HG03280 (cell line): Measurements from ENCODE around the gene SUOX.
"Not testable (repeated sequence)": the region's sequence is repeated elsewhere in the genome, so short reads cannot be mapped to it uniquely, and the experiment has no call there.

ENCODE experiments used
- ATAC-seq: cut with Tn5 transposase; IDR thresholded peaks from one replicate; pipeline ENCODE4 v1.9.1; 2021; ENCODE audit warnings: mild to moderate bottlenecking, moderate library complexity; ENCODE audit not compliant: unreplicated experiment

SUOX gene

DNA sequence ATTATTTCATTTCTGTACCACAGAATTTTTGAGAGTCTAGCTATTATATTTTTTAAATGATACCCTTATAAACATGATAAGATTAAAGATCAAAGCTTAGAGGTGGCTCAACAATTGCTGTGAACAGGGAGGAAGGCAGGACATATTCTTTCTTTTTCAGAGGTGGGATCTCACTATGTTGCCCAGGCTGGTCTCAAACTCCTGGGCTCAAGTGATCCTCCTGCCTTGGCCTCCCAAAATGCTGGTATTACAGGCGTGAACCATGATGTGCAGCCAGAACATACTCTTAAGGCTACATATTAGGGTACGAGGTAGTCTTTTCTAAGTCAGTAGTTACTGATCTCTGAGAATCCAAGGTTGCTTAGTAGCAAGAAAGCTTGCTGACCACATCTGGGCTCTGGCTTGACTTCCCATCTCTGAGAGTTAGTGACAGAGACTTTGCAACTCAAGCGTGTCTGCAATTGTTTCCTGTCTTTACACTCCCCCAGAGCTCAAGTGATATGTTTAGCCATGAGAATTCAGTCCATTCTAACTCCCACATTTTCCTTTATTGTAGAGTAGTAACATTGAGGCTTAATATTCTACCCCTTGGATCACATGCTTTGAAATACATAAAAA lies 14.6 kb upstream of the SUOX start:
- peak; percentile 59 for ATAC-seq

DNA sequence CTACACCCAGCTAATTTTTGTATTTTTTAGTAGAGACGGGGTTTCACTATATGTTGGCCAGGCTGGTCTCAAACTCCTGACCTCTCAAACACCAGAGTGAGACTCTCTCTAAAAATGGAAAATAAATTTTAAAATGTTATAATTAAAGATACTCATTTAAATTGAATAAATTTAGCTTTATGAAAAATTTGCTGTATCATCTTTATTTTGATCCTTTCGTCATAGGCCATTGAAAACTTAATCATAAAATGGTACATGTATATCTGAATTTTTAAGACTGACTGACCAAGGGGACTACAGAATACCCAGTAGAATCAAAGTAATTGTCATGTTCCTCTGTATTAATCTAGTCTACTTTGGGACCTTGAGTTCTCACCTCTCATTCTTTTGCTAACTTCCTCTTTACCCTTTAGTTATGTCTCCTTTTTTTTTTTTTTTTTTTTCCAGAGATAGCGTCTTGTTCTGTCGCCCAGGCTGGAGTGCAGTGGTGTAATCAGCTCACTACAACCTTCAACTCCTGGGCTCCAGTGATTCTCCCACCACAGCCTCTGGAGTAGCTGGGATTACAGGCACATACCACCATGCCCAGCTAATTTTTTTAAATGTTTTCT lies 13.7 kb upstream of the SUOX start:
- no peak for ATAC-seq

DNA sequence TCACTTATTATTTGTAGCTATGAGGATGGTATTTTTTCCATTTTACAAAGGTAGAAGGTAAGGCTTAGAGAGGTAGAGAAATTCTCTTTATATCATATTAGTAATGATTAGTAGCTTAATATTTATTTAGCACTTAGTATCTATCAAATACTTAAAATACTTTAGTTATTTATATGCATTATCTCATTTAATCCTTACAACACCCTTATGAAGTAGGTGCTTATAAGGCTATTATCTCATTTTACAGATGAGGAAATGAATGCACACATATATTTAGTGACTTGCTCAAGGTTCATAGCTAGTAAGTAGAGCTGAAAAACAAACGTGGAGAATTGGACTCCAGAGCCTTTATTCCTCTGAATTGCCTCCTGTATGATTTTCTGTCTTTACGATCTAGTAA lies 12.2 kb upstream of the SUOX start:
- no peak for ATAC-seq

DNA sequence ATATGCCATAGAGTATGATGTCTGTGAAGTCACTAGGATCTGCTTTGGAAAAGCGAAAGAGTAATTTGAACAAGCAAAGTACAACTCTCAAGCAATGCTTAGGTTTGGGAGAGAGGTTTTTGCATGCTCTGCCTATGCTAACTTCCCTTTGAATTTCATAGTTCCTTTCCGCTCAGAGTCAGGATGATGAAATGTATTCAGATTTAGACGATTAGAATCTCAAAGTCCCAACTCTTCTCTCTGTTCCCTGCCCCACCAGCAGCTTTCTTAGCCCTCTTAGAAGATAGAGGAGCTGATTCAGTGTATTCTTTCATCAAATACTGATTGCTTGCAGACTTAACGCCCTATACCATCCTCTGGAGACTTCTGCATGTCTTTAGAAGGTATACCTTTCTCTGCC lies 11.7 kb upstream of the SUOX start:
- ATAC-seq = no peak

DNA sequence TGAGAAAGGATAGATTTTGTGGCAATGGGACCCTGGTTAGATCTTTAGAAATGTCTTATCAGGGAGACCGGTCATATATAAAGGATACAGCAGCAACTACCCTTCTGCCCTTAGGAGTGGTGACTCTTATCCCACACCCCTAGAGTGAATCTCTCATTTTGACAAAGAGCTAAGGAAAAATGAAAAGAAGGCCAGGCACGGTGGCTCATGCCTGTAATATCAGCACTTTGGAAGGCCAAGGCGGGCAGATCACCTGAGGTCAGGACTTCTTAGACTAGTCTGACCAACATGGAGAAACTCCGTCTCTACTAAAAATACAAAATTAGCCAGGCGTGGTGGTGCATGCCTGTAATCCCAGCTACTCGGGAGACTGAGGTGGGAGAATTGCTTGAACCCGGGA lies 11.1 kb upstream of the SUOX start:
- ATAC-seq = not testable (repeated sequence)

DNA sequence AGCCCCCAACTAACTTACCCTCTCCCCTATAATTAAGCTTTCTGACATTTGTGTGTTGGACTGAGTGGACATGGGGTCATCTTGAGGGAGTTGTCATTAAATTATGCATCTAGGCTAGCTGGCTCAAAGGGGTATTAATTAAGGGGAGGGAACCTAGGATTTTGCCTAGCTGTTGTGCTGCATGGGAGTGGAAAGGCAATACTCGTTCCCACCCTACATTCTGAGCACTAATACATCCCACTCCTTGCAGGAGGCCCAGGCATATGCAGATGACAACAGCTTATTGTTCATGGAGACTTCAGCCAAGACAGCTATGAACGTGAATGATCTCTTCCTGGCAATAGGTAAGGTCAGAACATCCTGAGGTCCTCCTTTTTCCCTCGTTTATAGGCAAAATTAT lies 6.0 kb upstream of the SUOX start:
- no peak for ATAC-seq

DNA sequence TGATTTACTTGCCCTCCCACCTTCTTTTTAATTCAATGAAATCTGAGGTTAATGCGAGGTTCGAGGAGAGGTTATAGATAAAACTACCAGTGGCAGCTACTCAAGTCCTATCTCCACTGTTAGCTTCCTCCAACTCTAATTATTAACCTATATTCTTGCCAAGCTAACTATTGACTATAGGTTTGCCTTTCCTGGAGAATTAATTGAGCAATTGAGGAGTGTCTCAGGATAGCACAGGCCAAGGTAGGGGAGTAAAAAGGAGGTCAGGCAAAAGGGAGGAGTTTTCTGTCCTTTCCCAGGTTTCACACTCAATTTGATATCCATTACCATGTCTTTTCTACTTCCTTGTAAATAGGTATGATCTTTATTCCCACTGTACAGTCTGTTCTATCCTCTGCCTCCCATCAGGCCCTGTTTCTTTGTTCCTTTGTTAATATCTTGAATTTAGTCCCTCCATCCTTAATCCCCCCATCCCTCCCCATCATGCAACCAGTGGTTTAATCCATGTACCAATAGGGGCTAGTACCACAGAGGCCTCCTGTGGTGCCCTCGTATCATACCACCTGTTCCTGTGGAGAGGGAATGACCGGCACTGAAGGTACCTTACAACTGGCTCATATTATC lies 3.7 kb upstream of the SUOX start:
- no peak for ATAC-seq

DNA sequence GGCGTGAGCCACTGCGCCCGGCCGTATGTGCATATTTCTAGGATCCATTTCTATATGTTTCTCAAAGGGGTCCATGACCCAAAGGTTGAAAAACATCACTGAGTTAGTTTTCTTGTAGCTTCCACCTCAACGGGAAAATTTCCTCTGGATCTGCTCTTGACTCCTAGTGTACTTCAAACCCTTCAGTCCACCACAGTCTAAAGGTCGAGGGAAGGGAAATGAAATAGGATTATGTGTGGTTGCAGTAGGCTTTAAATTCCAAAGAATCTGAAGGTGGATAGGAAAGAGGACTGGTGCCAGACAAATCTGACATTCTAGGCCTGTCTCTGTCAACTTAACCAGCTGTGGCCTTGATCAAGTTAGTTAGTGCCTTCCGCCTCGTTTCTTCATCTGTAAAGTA lies 1.7 kb upstream of the SUOX start:
- ATAC-seq = no peak

DNA sequence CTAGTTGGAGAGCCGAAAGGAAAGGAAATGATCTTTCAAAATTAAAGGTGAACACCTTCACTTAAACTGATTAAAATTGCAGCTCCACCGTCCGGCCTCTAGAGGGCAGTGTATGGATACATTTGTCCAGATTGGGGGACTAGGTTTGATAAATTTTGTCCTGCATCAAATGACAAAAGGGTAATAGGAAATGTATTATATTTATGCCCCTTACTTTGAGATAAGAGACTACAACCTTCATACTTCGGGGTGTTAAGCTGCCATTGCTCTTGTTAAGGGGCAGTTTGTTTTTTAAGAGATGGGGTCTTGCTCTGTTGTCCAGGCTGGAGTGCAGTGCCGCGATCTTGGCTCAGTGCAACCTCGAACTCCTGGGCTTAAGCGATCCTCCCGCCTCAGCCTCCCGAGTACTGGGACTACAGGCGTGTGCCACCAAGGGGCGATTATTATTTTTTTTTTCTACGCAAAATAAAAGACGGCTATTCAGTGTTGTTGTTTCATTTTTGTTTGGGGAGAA lies 818 bp upstream of the SUOX start:
- no peak for ATAC-seq

DNA sequence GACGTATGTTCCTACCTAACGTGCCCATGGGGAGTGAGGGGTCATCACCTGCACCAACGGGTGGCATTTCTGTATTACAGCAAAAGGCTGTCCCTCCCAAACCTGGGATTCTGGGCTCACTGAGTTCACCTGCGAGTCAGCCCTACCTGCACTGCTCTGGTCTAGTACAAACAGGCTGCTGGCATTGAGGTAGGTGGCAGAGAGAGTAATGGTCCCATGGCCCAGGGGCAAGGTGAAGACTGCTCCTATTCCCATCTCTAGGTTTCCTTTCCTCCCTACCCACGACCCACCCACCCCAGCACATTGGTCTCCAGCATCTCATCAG lies 421 bp downstream of the SUOX start:
- no peak for ATAC-seq

DNA sequence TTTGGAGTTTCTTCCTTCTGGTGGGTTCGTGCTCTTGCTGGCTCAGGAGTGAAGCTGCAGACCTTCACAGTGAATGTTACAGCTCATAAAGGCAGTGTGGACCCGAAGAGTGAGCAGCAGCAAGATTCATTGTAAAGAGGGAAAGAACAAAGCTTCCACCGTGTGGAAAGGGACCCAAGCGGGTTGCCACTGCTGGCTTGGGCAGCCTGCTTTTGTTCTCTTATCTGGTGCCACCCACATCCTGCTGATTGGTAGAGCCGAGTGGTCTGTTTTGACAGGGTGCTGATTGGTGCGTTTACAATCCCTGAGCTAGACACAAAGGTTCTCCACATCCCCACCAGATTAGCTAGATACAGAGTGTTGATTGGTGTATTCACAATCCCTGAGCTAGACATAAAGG lies 2.4 kb downstream of the SUOX start:
- ATAC-seq = not testable (repeated sequence)

DNA sequence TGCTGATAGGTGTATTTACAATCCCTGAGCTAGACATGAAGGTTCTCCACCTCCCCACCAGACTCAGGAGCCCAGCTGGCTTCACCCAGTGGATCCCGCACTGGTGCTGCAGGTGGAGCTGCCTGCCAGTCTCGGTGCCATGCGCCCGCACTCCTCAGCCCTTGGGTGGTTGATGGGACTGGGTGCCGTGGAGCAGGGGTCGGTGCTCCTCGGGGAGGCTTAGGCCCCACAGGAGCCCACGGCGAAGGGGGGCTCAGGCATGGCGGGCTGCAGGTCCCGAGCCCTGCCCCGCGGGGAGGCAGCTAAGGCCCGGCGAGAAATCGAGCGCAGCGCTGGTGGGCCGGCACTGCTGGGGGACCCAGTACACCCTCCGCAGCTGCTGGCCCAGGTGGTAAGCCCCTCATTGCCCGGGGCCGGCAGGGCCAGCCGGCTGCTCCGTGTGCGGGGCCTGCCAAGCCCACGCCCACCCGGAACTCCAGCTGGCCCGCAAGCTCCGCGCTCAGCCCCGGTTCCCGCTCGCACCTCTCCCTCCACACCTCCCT lies 3.0 kb downstream of the SUOX start:
- ATAC-seq = not testable (repeated sequence)

DNA sequence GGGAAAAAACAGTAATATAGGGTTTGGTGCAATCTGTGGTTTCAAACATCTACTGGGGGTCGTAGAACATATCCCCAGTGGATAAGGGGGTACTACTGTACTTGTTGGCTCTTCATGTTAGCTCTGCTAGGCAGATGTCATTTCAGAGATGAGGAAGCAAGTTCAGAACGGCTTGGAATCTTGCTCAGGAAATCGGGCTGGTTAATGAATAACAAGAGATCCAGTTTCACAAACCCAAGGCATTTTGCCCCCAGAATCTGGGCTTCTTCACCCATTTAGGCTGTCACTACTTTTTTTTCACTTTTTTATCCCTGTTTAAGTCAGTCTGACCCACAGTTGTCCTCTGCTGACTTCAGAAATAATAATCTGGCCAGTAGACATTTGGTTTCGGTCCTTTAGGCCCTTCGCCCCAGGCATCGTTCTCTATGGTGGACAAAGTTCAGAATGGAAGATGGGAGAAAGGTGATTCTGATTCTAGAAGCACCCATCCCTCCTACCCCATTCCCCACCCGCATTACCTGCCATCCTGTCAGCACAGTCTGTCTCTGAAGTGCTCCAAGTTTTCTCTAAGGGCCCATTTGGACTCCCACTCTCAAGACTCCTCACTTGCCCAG lies 4.5 kb downstream of the SUOX start:
- no peak for ATAC-seq

DNA sequence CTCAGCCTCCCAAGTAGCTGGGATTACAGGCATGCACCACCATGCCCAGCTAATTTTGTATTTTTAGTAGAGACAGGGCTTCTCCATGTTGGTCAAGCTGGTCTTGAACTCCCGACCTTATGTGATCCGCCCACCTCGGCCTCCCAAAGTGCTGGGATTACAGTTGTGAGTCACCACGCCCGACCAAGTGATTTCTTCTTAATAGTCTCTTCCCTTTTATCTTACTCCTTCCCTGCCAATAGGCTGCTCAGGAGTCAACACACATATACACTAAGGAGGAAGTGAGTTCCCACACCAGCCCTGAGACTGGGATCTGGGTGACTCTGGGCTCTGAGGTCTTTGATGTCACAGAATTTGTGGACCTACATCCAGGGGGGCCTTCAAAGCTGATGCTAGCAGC lies 6.3 kb downstream of the SUOX start:
- not testable (repeated sequence) for ATAC-seq

DNA sequence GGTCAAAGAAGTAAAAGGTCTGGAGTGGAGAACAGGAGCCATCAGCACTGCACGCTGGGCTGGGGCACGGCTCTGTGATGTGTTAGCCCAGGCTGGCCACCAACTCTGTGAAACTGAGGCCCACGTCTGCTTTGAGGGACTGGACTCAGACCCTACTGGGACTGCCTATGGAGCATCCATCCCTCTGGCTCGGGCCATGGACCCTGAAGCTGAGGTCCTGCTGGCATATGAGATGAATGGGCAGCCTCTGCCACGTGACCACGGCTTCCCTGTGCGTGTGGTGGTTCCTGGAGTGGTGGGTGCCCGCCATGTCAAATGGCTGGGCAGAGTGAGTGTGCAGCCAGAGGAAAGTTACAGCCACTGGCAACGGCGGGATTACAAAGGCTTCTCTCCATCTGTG lies 7.1 kb downstream of the SUOX start:
- ATAC-seq = no peak

DNA sequence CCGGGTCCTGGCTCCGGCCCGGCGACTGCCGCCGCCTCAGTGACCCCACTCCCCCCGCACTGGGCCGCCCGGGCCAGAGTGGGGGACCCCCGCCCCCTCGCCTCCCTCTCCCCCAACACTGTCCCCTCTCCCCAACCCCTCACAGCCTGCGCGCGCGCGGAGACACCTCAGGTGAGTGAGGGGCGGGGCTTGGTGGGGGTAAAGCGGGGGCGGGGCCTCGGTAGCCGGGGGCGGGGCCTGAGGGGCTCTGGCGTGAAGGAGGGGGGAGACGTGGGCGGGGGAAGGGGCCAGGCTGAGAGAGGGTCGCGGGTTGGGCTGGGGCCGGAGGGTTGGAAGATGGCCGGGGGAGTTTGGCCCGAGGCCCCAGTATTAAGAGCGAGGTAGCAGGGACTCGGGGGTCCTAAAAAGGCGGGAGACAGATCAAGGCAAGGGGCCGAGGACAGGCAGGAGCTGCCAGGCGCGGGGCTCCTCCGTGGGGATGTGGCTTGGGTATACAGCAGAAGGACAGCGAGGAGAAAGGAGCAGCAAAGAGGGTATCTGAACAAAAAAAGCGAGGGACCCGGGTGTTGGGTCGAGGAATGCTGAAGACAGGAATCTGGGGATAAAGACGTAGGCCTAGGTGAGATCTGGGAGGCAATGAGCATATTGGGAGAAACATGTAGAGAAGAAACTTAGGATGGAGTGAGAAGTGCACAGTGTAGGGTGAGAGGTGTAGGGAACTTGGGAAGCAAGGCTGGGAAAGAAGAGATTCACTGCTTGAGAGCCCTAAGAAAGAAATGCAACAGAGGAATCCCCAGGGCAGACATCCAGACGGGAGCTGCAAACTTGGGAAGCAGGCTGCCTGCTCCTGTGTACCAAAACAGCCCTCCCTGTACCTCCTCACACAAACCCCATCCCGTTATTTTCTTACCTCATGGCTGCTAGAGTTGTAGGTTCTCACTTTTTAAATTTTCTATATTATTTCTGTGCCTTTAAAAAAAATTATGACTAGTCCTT lies 10.8 kb downstream of the SUOX start:
- peak; percentile 39 for ATAC-seq

DNA sequence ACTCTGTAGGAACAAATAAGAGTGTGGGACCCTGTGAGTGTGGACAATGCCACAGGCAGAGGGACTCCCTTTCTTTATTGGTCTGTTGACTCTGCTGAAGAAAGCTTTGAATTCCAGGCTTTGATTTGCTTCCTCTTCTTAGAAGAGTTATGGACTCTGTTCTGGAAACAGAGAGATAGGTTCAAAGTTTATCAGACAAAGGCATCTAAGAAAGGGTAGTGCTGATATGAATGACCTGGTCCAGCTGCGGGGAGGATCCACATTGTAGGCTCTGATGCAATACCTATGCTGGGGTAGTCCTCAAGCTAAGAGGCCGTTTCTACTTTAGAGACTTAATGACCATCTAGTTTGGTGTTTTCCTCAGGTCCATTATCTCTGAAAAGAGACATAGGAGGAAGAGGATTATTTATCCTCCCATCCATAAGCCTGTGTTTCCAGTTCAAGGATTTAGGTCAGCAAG lies 13.1 kb downstream of the SUOX start:
- ATAC-seq = no peak

DNA sequence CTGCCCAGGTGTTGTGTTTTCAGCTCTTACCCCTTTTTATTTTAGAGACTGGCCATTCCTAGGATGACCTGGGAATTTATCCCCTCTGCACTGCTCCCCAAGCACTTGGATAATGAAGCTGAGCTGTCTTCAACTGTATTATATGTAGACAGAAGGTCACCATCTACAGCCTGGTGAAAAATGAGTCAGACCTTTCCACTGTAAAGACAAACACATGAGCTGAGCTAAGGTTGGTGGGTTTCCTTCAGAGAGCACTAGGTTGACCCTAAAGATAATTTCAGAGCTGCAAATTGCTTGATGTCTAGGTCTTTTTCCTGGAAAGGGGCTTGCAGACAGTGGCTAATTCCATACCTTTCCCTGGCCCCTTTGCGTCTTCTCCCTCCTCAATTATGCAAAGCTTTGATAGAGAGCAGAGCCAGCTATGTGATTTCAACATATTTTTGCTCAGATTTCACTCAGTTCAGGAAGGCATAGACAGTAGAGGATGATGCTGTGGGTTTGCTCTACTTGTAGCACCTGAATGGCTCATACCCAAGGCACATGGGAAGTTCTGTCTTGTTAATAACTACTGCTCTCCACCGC lies 14.5 kb downstream of the SUOX start:
- ATAC-seq = no peak

DNA sequence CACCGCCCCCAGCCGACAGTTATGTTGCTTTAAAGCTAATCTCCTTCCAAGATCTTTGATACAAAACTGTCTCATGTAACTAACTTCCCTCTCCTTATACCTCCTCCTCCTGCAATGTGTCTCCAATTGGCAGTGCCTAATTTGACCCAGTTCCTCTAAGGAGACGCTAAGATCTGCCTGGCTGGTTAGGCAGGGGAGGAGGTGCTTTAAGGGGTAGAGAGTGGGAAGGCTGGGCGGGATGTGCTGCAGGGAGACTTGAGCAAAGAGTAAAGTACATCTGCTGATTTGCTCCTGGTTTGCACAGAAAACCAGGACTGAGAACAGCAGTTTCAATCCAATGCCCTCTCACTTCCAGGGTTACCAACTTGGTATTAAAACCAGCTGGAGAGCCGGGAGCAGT lies 16.4 kb downstream of the SUOX start:
- no peak for ATAC-seq

DNA sequence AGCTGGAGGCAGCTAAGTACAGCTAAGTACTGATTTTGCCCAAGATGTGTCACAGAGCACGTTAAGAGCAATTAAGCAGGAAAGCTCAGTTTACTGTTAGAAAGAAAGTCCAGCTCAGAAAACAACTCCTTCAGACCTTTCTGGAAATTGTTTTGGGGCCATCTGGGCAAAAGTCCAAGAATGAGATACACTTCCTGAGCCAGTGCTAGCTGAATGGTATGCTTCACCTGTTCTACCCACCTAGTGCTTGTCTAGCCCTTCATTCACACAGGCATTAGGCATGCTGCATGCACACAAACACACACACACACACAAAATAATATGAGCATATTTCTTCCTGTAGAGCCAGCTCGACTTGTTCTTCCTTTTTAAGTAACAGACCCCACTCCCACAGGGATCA lies 17.1 kb downstream of the SUOX start:
- no peak for ATAC-seq
